LNCAP (cell line): ENCODE data around the gene MAP6.

Experiments
- TF ChIP-seq, protein P1 (sequence below): fragments of 450-650 bp; IDR thresholded peaks from 2 replicates; pipeline ENCODE4 v1.5.1; 2017; ENCODE audit warnings: mild to moderate bottlenecking

The MAP6 gene

DNA sequence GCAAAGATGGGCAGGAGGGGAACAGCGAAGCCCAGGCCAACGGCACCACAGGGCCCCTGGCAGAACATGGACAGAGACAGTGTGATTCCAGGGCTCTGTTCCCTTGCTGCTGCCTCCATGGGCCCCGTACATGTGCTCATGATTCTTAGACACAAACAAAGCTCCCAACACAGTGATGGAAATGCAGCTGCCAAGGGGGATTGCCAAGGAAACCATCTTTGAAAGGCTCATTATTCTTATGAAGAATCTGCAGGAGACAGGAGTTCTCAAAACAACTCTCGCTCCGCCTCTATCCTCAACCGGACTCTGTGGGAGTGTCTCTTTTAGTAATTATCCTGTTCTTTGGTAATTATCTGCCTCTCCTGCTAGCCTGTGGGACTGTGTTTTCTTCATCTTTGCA is 74.6 kb downstream of the MAP6 start:
- TF ChIP-seq, protein P1, sequence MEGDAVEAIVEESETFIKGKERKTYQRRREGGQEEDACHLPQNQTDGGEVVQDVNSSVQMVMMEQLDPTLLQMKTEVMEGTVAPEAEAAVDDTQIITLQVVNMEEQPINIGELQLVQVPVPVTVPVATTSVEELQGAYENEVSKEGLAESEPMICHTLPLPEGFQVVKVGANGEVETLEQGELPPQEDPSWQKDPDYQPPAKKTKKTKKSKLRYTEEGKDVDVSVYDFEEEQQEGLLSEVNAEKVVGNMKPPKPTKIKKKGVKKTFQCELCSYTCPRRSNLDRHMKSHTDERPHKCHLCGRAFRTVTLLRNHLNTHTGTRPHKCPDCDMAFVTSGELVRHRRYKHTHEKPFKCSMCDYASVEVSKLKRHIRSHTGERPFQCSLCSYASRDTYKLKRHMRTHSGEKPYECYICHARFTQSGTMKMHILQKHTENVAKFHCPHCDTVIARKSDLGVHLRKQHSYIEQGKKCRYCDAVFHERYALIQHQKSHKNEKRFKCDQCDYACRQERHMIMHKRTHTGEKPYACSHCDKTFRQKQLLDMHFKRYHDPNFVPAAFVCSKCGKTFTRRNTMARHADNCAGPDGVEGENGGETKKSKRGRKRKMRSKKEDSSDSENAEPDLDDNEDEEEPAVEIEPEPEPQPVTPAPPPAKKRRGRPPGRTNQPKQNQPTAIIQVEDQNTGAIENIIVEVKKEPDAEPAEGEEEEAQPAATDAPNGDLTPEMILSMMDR = no peak

DNA sequence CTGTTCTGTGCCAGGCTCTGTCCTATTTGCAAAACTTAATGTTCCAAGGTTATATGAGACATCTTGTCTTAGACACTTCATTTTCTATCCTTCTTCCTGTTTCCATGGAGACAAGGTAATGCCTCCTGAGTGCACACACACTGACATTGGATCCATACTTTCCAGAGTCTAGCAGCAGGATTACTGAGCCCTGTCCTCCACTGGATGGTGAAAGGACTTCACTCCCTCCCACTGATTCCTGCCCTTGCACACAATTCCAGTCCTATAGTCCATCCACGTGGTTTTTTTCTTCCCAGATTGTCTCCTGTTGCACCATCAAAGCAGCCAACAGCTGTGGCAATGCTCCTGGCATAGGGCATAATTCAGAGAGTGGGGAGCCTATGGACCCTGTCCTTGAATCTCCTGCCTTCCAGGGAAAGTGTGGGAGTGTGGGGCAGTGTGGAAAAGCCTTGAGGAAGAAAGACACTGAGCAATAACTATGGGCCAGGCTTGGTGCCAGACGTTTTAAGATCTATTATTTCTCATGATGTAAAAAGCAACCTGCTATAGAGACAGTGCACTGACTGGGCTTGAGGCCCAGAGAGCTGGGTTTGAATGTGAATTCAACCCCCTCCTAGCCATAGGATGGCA is 75.4 kb downstream of the MAP6 start:
- TF ChIP-seq, protein P1 = no peak

DNA sequence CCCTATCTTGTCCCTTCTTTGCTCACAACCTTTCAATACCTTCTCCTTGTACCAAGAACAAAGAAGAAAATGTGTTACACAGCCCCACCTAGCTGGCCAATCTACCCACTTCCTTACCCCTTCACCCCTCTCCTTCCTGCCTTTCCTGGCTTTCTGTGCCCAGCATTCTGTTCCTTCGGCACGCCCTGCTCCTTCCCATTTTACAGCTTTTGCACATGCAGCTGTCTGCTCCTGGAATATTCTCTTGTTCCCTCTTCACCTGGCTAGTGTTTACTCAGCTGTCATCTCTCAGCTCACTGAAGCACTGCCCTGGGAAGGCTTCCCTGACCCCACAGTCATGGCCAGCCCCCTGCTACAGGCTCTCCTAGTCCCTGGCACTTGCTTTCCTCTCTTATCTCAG is 76.1 kb downstream of the MAP6 start:
- TF ChIP-seq, protein P1 = no peak

DNA sequence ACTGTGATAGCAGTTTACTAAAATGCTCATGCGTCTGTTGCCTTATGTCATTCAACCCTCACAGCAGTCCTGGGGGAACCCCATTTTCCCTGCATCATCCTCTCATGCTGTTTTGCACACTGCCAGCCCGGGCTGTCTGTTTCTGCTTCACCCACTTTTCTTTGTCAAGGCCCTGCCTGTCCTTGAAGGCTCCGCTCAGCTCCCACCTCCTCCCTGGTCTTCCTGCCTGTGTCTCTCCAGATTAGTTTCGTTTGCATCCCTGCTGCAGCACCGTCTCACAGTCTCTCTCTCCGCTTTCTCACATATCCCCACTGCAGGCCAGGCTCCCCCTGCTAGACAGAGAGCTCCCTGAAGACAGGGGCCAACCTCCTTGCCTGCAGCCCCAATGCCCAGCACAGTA is 76.9 kb downstream of the MAP6 start:
- TF ChIP-seq, protein P1 = no peak

DNA sequence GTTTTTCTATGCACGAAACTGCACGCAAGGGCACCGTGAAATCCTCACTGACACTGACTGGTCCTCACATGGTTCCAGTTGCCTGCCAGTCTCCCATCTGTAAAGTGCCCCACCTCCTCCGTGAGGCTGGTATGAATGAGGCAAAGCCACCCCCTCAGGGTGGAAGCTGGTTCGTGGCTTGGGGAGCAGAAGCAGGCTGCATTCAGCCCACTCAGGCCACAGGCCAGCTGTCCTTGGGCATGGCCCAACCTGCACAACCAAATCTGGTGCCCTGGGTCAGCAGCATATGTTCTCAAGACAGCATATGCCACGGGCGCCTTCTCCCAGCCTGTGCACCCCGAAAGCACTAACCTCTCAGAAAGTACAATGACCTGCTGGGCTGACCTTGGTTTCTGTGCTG is 77.5 kb downstream of the MAP6 start:
- TF ChIP-seq, protein P1 = no peak

DNA sequence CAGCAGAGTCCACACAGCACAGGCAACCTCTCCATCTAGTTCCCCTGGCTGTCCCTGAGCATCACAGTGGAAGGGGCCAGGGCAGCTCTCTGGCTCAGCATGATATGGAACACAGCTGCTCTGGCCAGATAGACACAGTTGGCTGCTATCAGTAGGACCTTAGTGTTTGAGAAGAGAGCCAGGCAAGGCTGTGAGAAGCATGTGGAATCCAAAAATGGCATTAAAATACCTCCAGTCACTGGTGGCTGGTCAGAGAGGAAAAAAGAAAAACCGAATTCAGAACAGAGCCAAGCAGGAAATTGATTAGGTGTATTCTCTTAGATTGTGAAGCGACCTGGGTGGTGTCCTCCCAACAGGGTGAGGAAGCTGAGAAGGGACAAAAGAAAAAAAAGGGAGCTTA is 78.9 kb downstream of the MAP6 start:
- TF ChIP-seq, protein P1 = no peak

DNA sequence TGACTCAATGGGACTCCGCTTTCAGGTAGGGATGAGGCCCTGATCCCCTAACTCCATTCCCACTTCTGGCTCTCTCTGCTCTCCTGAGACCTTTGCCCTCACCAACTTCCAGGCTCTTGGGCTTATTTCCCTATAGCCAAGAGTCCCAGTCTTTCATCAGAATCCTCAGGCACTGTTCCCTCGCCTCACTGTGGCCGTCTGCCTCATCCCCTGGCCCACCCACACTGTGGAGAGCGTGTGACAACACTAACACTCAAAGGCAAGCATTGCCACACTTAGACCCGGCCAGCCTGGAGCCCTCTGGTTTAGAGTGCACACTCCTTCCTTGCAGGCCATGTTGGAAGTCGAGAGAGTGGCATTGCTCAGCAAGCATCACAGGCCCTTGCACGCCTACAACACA is 79.8 kb downstream of the MAP6 start:
- TF ChIP-seq, protein P1 = no peak

DNA sequence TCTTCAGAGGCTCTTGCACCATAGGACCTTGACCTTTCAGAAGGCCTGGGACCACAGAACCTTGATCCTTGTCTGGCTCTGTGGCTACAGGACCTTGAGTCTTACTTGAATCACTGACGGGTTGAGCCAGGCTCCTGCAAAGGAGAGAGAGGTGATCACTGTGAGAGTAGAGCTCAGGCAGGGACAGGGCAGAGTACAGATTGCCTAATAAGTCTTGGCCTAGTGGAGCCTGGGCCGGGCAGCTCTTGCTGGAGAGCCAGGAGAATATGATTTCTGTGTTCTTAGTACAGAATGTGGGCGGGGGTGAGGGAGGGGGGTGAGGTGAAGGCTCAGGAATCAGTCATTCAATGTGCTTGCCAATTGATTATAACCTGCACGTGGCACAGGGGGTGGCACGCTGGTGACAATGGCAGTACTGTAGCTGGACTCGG is 80.8 kb downstream of the MAP6 start:
- TF ChIP-seq, protein P1 = no peak
